OCI-LY3 (cell line): ENCODE data around the gene ZGLP1.

Experiments used
- CTCF ChIP-seq: fragments of 200-600, 300-600 bp; sonication (generic); IDR thresholded peaks from 2 replicates; pipeline ENCODE4 v1.5.1; 2014; ENCODE audit warnings: antibody characterized with exemption, low read length, low read depth
- EZH2phosphoT487 ChIP-seq: fragments of 200-600 bp; shearing (Covaris generic); IDR thresholded peaks from 2 replicates; pipeline ENCODE4 v1.6.1; 2018; ENCODE audit warnings: antibody characterized with exemption, mixed run types, low read depth

DNA sequence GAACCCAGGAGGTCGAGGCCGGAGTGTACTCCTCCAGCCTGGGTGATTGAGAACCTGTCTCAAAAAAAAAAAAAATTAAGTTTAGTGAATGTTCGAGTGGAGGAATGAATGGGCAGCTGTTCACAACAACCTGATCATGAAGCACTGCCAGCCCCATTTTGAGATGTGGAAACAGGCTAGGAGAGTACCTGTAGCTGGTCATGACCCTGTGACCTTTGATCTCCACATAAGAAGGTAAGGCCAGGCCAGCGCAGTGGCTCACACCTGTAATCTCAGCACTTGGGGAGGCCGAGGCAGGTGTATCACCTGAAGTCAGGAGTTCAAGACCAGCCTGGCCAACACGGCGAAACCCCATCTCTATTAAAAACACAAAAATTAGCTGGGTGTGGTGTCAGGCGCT, 16.1 kb upstream of the ZGLP1 start:
- TF ChIP-seq CTCF (no peak), EZH2phosphoT487 (no peak)
